Neural crest cell (in vitro differentiated cells): Measurements from ENCODE around the gene GDPGP1. TPM values are rescaled to one million over a fixed set of nuclear protein-coding genes. Genes with fewer than 3 reads are reported as not detected.

Experiments used
- DNase-seq: peaks from one replicate; pipeline ENCODE4 v3.0.0; 2021; ENCODE audit warnings: low read depth, mixed read lengths, low spot score
- H3K27ac Mint-ChIP-seq: one replicate; pipeline ENCODE4 v1.8.0; 2021; ENCODE audit warnings: mild to moderate bottlenecking, mixed read lengths; ENCODE audit not compliant: unreplicated experiment
- H3K27me3 Mint-ChIP-seq: 2 replicates; pipeline ENCODE4 v1.8.0; 2021; ENCODE audit warnings: low read depth, mild to moderate bottlenecking, mixed read lengths
- H3K36me3 Mint-ChIP-seq: 2 replicates; pipeline ENCODE4 v1.8.0; 2021; ENCODE audit warnings: low read depth, mild to moderate bottlenecking, mixed read lengths
- H3K4me1 Mint-ChIP-seq: 2 replicates; pipeline ENCODE4 v1.8.0; 2021; ENCODE audit warnings: mixed read lengths
- H3K4me3 Mint-ChIP-seq: one replicate; pipeline ENCODE4 v1.8.0; 2021; ENCODE audit warnings: mild to moderate bottlenecking, mixed read lengths
- H3K9me3 Mint-ChIP-seq: 2 replicates; pipeline ENCODE4 v1.8.0; 2021; ENCODE audit warnings: mixed read lengths
- CTCF ChIP-seq: fragments of 200-600 bp; sonication (generic); conservative IDR thresholded peaks from 2 replicates; pipeline ENCODE4 v1.5.0; 2021; ENCODE audit warnings: antibody characterized with exemption, mild to moderate bottlenecking
- total RNA-seq: library from RNA; stranded (reverse); gene quantifications from 2 replicates; pipeline ENCODE4 v1.2.1, GENCODE V29; 2021

The GDPGP1 gene
- total RNA-seq, 1 donor from 2014 or later, result 7.0 TPM

GRCh38 chr15:90230610-90231009 lies 3.4 kb upstream of the GDPGP1 start:
- no peak for TF ChIP-seq CTCF
- Mint-ChIP-seq H3K36me3 (peaks cover 5% of the 10 kb centered on the region), H3K4me1 (peaks cover 15% of the 10 kb centered on the region), H3K27ac (no peak overlapping the region), H3K4me3 (peak overlapping the region; percentile 31), H3K27me3 (no peaks in the 10 kb centered on the region), H3K9me3 (no peaks in the 10 kb centered on the region)
- DNase-seq, result no peak

- TF ChIP-seq CTCF, result no peak
- Mint-ChIP-seq H3K9me3 (no peaks in the 10 kb centered on the region), H3K36me3 (peaks cover 5% of the 10 kb centered on the region), H3K27me3 (no peaks in the 10 kb centered on the region), H3K27ac (no peak overlapping the region), H3K4me3 (peak overlapping the region; percentile 83), H3K4me1 (peaks cover 15% of the 10 kb centered on the region)
- no peak for DNase-seq
Measured at GRCh38 chr15:90231028-90232017, 2.7 kb upstream of the GDPGP1 start.

- H3K9me3 Mint-ChIP-seq, result no peaks in the 10 kb centered on the region
- H3K27ac Mint-ChIP-seq, result no peak overlapping the region
- H3K4me1 Mint-ChIP-seq, result peaks cover 15% of the 10 kb centered on the region
- peaks cover 5% of the 10 kb centered on the region for H3K36me3 Mint-ChIP-seq
- TF ChIP-seq CTCF, result no peak
- peak overlapping the region; percentile 81 for H3K4me3 Mint-ChIP-seq
- no peak for DNase-seq
- H3K27me3 Mint-ChIP-seq, result no peaks in the 10 kb centered on the region
Measured at GRCh38 chr15:90232196-90232595, 1.8 kb upstream of the GDPGP1 start.

GRCh38 chr15:90232941-90233386 lies 1.0 kb upstream of the GDPGP1 start:
- no peak for DNase-seq
- H3K36me3 Mint-ChIP-seq, result peaks cover 5% of the 10 kb centered on the region
- H3K27ac Mint-ChIP-seq, result no peak overlapping the region
- no peak for TF ChIP-seq CTCF
- peak overlapping the region; percentile 81 for H3K4me3 Mint-ChIP-seq
- peaks cover 15% of the 10 kb centered on the region for H3K4me1 Mint-ChIP-seq
- no peaks in the 10 kb centered on the region for H3K27me3 Mint-ChIP-seq
- no peaks in the 10 kb centered on the region for H3K9me3 Mint-ChIP-seq

GRCh38 chr15:90233387-90234095 lies 468 bp upstream of the GDPGP1 start, which contains the start of gene CIB1:
Gene CIB1, minus strand, starts transcription at chr15:90233941. Its CDS starts 56 bp downstream, at chr15:90233885.
- H3K36me3 Mint-ChIP-seq, result peaks cover 5% of the 10 kb centered on the region
- H3K9me3 Mint-ChIP-seq, result no peaks in the 10 kb centered on the region
- peak; percentile 53 for TF ChIP-seq CTCF
- H3K4me1 Mint-ChIP-seq, result peaks cover 15% of the 10 kb centered on the region
- DNase-seq, result peak; percentile 83
- H3K4me3 Mint-ChIP-seq, result peak within 1 kb of the TSS; percentile 88
- no peaks in the 10 kb centered on the region for H3K27me3 Mint-ChIP-seq
- no peak within 1 kb of the TSS for H3K27ac Mint-ChIP-seq
